Brain microvascular endothelial cell (primary cell): Measurements from ENCODE around the gene TPGS1.

ENCODE experiments used
- DNase-seq: peaks from one replicate; pipeline ENCODE4 v3.0.0-alpha.2; 2020
- H3K27ac ChIP-seq: fragments of 250-450 bp; sonication (Bioruptor Pico); 2 replicates; pipeline ENCODE4 v1.5.1; 2020; ENCODE audit warnings: mild to moderate bottlenecking, moderate library complexity
- H3K27me3 ChIP-seq: fragments of 250-450 bp; sonication (Bioruptor Pico); replicated peaks from 2 replicates; pipeline ENCODE4 v1.5.1; 2020; ENCODE audit warnings: mild to moderate bottlenecking
- H3K36me3 ChIP-seq: fragments of 250-450 bp; sonication (Bioruptor Pico); replicated peaks from 2 replicates; pipeline ENCODE4 v1.5.1; 2020; ENCODE audit warnings: mild to moderate bottlenecking
- H3K4me3 ChIP-seq: 2 replicates; pipeline ENCODE4 v1.5.1; 2011; ENCODE audit warnings: low read depth, mild to moderate bottlenecking, control low read depth, low read length, moderate library complexity
- in situ Hi-C: cut with HindIII; loops from 2 replicates; pipeline ENCODE4 v1.10.0; 2017; ENCODE audit warnings: low sequenced_read_pairs, low pct_ligation_motif_present
- TF ChIP-seq, protein P1 (sequence below): IDR thresholded peaks from 2 replicates; pipeline ENCODE4 v1.5.1; 2011; ENCODE audit warnings: low read depth, mild to moderate bottlenecking, moderate library complexity, low read length, control low read depth, inconsistent platforms; ENCODE audit errors: missing control alignments

The TPGS1 gene

DNA sequence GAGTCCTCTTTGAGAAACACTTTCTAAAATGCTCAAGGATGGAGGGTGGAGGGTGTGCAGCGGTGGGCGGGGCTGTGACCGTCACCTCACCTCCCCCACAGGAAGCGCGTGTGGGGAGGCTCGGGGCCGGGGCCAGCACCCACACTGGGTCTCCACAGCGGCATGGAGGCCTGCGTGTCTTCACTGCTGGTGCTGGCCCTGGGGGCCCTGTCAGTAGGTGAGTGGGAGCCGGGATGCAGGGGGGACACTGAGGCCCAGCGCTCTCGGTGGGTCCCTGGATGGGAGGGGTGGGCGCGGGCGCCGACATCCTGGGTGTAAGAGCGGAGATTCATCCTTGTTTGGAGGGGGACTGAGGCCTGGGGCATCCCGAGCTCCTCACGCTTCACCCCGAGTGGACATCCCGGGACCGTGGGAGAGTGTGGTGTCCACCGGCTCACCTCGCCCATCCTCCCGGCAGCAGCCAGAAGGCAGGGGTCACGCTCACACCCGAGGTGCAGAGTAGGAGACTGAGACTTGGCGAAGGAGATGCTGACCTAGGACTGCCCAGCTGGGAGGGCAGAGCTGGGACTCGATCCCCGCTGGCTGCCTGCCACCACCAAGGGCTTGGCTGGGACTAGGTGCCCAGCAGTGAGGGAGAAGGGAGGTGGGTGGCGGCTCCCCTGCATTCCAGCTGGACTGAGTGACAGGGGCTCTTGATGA is 36.8 kb downstream of the TPGS1 start, which contains the start of gene GZMM:
GZMM (plus strand) TSS at position 144 of the 699 bp plus-strand sequence; CDS start at position 163, 19 bp downstream.
- H3K36me3 ChIP-seq, result peaks cover 29% of the 10 kb centered on the region
- H3K27ac ChIP-seq, result no peak within 1 kb of the TSS
- in situ Hi-C loops, result no loop called here
- no peak within 1 kb of the TSS for H3K4me3 ChIP-seq
- TF ChIP-seq, protein P1, sequence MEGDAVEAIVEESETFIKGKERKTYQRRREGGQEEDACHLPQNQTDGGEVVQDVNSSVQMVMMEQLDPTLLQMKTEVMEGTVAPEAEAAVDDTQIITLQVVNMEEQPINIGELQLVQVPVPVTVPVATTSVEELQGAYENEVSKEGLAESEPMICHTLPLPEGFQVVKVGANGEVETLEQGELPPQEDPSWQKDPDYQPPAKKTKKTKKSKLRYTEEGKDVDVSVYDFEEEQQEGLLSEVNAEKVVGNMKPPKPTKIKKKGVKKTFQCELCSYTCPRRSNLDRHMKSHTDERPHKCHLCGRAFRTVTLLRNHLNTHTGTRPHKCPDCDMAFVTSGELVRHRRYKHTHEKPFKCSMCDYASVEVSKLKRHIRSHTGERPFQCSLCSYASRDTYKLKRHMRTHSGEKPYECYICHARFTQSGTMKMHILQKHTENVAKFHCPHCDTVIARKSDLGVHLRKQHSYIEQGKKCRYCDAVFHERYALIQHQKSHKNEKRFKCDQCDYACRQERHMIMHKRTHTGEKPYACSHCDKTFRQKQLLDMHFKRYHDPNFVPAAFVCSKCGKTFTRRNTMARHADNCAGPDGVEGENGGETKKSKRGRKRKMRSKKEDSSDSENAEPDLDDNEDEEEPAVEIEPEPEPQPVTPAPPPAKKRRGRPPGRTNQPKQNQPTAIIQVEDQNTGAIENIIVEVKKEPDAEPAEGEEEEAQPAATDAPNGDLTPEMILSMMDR, result no peak
- DNase-seq, result no peak
- no peaks in the 10 kb centered on the region for H3K27me3 ChIP-seq

DNA sequence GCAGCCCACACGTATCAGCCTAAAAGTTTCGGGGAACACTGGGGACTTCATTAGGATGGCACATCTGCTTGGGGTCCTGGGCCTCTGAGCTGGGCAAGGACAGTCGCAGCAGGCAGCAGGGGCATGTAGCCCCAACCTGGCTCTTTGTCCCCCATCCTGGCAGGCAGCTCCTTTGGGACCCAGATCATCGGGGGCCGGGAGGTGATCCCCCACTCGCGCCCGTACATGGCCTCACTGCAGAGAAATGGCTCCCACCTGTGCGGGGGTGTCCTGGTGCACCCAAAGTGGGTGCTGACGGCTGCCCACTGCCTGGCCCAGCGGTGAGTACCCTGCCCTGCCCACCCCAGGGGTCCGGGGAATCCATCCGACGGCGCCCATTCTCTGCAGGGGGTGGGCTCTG is 39.8 kb downstream of the TPGS1 start:
- Histone ChIP-seq H3K4me3 (no peak overlapping the region), H3K27me3 (no peaks in the 10 kb centered on the region), H3K27ac (no peak overlapping the region), H3K36me3 (peaks cover 12% of the 10 kb centered on the region)
- TF ChIP-seq, protein P1, result no peak
- no peak for DNase-seq
- in situ Hi-C loops, result no loop called here

DNA sequence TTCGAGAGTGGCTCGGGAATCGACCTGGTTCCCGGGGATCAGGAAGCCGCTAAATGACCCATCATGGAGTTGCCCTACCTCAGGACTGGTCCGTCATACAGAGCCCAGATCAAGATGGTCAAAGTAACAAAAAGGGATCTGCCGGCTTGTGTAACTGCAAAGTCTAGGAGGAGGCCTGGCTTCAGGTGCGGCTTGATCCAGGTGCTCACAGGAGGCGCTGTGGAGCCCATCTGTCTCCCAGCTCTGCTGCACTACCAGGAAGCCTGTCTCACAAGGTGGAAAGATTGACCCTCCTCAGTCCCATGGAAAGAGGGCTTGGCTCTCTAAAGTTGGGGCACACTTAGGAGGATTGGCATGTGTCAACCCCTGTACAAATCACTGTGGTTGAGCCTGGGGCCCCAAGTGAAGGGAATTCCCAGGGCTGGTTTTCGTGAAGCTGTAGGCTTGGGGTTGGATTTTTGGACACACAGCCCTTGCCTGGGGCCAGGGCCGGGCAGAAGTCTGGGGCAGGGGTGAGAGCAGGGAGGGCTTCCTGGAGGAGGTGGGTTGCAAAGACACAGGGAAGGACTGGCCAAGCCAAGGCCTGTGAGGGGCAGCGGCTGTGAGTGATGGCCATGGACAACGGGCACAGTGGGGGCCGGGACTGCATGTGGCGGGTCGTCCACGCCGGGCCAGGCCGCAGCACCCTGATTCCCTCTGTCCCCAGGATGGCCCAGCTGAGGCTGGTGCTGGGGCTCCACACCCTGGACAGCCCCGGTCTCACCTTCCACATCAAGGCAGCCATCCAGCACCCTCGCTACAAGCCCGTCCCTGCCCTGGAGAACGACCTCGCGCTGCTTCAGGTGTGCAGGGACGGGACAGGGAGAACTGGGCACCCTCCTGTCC is 40.8 kb downstream of the TPGS1 start:
- TF ChIP-seq, protein P1, result peak; percentile 1
- in situ Hi-C loops, result no loop called here
- Histone ChIP-seq H3K4me3 (no peak overlapping the region), H3K36me3 (peaks cover 4% of the 10 kb centered on the region), H3K27me3 (no peaks in the 10 kb centered on the region), H3K27ac (no peak overlapping the region)
- DNase-seq, result no peak

DNA sequence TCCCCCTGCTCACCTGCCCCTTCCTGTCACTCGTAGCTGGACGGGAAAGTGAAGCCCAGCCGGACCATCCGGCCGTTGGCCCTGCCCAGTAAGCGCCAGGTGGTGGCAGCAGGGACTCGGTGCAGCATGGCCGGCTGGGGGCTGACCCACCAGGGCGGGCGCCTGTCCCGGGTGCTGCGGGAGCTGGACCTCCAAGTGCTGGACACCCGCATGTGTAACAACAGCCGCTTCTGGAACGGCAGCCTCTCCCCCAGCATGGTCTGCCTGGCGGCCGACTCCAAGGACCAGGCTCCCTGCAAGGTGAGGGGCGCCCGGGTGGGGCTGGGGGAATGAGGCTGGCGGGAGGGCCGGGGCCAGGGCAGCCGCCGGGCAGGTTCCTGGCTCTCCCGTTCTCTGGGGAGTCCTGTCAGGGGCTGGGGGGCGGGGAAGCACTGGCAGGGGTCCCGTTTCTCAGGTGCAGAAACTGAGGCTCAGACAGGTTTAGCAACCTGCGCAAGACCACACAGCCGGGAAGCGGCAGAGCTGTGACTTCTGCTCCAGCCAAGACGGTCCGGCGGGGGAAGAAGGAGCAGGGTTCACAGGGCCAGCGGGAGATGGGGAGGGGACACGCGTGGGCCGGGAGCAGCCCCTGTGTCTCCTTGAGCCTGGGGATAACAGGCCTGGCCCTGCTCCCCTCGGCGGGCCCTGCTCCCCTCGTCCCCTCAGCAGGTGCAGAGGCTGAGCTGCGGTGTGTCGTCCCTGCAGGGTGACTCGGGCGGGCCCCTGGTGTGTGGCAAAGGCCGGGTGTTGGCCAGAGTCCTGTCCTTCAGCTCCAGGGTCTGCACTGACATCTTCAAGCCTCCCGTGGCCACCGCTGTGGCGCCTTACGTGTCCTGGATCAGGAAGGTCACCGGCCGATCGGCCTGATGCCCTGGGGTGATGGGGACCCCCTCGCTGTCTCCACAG is 41.9 kb downstream of the TPGS1 start:
- TF ChIP-seq, protein P1, result no peak
- in situ Hi-C loops, result no loop called here
- Histone ChIP-seq H3K36me3 (no peaks in the 10 kb centered on the region), H3K27ac (no peak overlapping the region), H3K27me3 (no peaks in the 10 kb centered on the region), H3K4me3 (no peak overlapping the region)
- no peak for DNase-seq

DNA sequence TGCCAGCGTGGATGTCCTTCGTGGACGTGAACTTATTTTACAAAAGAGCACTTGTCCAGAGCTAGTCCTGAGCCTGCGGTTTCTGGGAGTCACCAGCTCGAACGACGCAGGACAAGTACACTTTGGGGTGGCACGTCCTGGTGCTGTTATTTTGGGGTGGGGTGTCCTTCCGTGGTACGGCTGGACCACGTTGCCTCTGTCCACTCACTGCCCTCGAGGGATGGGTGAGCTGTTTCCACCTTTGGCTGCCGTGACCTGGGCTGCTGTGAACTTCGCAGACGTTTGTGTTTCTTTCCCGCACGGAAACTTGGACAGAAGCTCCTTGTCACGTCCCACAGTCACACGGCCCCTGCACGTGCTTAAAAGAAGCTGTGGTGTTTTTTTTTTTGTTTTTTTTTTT is 47.5 kb downstream of the TPGS1 start:
- H3K27ac ChIP-seq, result no peak overlapping the region
- in situ Hi-C loops, result no loop called here
- H3K4me3 ChIP-seq, result no peak overlapping the region
- no peak for DNase-seq
- H3K27me3 ChIP-seq, result no peaks in the 10 kb centered on the region
- no peaks in the 10 kb centered on the region for H3K36me3 ChIP-seq
- TF ChIP-seq, protein P1, result no peak
